A549 (cell line): ENCODE results near the gene CDK14. TPM values are rescaled to one million over a fixed set of nuclear protein-coding genes. Genes with fewer than 3 reads are reported as not detected.

Experiments
- ATAC-seq, 2 experiments: fragments of 200-7000 bp in 1 of 2; fragments of >200 bp in 1 of 2; cut with Nextera tagmentation in 1 of 2; cut with Tn5 transposase in 1 of 2; 3 replicates each; pipeline versions ENCODE4 v1.8.0 to v1.9.1; 2018 to 2020; ENCODE audit warnings: mild to moderate bottlenecking in 1 of 2, moderate library complexity in 1 of 2
- CTCF ChIA-PET: fragments of 300-600 bp; sonication (Branson Sonifier 250); formaldehyde crosslinking; extraction: SDS; loops from one replicate; lab custom pipeline; 2021; ENCODE audit warnings: antibody characterized with exemption, inconsistent platforms; lab: Yijun Ruan, JAX
- POLR2A ChIA-PET: fragments of 350-600 bp; formaldehyde crosslinking; extraction: SDS; loops from one replicate; lab custom pipeline; 2021; ENCODE audit warnings: antibody characterized with exemption, inconsistent platforms; lab: Yijun Ruan, JAX
- DNase-seq, 2 experiments: peaks; one replicate each; pipeline versions ENCODE4 v3.0.0 to v3.0.0-alpha.2; 2011 to 2016; ENCODE audit warnings: low read depth in 1 of 2, low spot score in 1 of 2
- FAIRE-seq: peaks from 2 replicates; lab custom pipeline; 2011; peaks lifted over from hg19 to GRCh38; lab: Jason Lieb, UNC
- H3K27ac ChIP-seq, 2 experiments: fragments of >200 bp; sonication (Bioruptor Twin); formaldehyde crosslinking; 3 replicates each; pipeline ENCODE4 v1.5.1; 2016 to 2017
- H3K4me1 ChIP-seq: fragments of >200 bp; sonication (Bioruptor Twin); formaldehyde crosslinking; 3 replicates; pipeline ENCODE4 v1.6.1; 2016
- H3K4me2 ChIP-seq: fragments of >200 bp; sonication (Bioruptor Twin); formaldehyde crosslinking; 3 replicates; pipeline ENCODE4 v1.6.1; 2016
- H3K4me3 ChIP-seq: fragments of >200 bp; sonication (Bioruptor Twin); formaldehyde crosslinking; 3 replicates; pipeline ENCODE4 v1.5.1; 2016
- H3K9me3 ChIP-seq: fragments of >200 bp; sonication (Bioruptor Twin); formaldehyde crosslinking; 3 replicates; pipeline ENCODE4 v1.6.1; 2016
- BHLHE40 ChIP-seq: IDR thresholded peaks from 2 replicates; pipeline ENCODE4 v1.6.1; 2012; ENCODE audit warnings: low read depth, low read length, inconsistent platforms
- CBX8 ChIP-seq: fragments of 200-600 bp; sonication (generic); IDR thresholded peaks from 2 replicates; pipeline ENCODE4 v1.6.1; 2016
- CHD2 ChIP-seq: fragments of 150-350 bp; IDR thresholded peaks from 2 replicates; pipeline ENCODE4 v1.6.1; 2014; ENCODE audit warnings: low read length; ENCODE audit not compliant: partially characterized antibody
- CTCF ChIP-seq: fragments of >200 bp; sonication (Bioruptor Twin); formaldehyde crosslinking; IDR thresholded peaks from 3 replicates; pipeline ENCODE4 v1.5.1; 2016
- E2F6 ChIP-seq: IDR thresholded peaks from 2 replicates; pipeline ENCODE4 v1.6.1; 2012; ENCODE audit warnings: low read depth, borderline replicate concordance
- EHF ChIP-seq: fragments of 250-450 bp; sonication (Bioruptor Pico); IDR thresholded peaks from 2 replicates; pipeline ENCODE4 v1.5.0; 2020; ENCODE audit warnings: mild to moderate bottlenecking
- ELK1 ChIP-seq: fragments of 150-350 bp; IDR thresholded peaks from 2 replicates; pipeline ENCODE4 v1.6.1; 2014; ENCODE audit warnings: low read depth, mild to moderate bottlenecking, low read length
- EP300 ChIP-seq, 2 experiments: fragments of >200 bp; sonication (Bioruptor Twin); formaldehyde crosslinking; IDR thresholded peaks; 2 replicates in 1 of 2; 3 replicates in 1 of 2; pipeline ENCODE4 v1.6.1; 2016 to 2017
- ESRRA ChIP-seq: fragments of 150-350 bp; IDR thresholded peaks from 2 replicates; pipeline ENCODE4 v1.6.1; 2014; ENCODE audit warnings: mild to moderate bottlenecking, low read length, borderline replicate concordance
- FOSB ChIP-seq: fragments of 250-450 bp; sonication (Bioruptor Pico); IDR thresholded peaks from 2 replicates; pipeline ENCODE4 v1.5.0; 2020; ENCODE audit warnings: mild to moderate bottlenecking, moderate library complexity
- FOSL2 ChIP-seq, 2 experiments: fragments of 450-650 bp in 1 of 2; fragments of >200 bp in 1 of 2; sonication (Bioruptor Twin) in 1 of 2; formaldehyde crosslinking; IDR thresholded peaks; 2 replicates each; pipeline versions ENCODE4 v1.5.0 to v1.6.1; 2016 to 2020; ENCODE audit warnings: mild to moderate bottlenecking in 1 of 2, moderate library complexity in 1 of 2
- FOXS1 ChIP-seq: fragments of 250-450 bp; sonication (Bioruptor Pico); IDR thresholded peaks from 2 replicates; pipeline ENCODE4 v1.5.0; 2020; ENCODE audit warnings: mild to moderate bottlenecking, moderate library complexity
- GATA3 ChIP-seq: IDR thresholded peaks from 2 replicates; pipeline ENCODE4 v1.6.1; 2012; ENCODE audit warnings: borderline replicate concordance
- HDAC2 ChIP-seq: fragments of 200-600 bp; sonication (generic); IDR thresholded peaks from 2 replicates; pipeline ENCODE4 v1.6.1; 2016
- HOXB5 ChIP-seq: fragments of 250-450 bp; sonication (Bioruptor Pico); IDR thresholded peaks from 2 replicates; pipeline ENCODE4 v1.5.0; 2020; ENCODE audit warnings: mild to moderate bottlenecking, moderate library complexity
- KDM1A ChIP-seq: fragments of 200-600 bp; sonication (generic); IDR thresholded peaks from 2 replicates; pipeline ENCODE4 v1.6.1; 2016; ENCODE audit warnings: low read depth, mild to moderate bottlenecking
- KDM5A ChIP-seq: fragments of 200-600 bp; sonication (generic); IDR thresholded peaks from 2 replicates; pipeline ENCODE4 v1.6.1; 2016; ENCODE audit warnings: antibody characterized with exemption, mild to moderate bottlenecking
- MAX ChIP-seq: IDR thresholded peaks from 2 replicates; pipeline ENCODE4 v1.6.1; 2012
- MYC ChIP-seq: IDR thresholded peaks from 2 replicates; pipeline ENCODE4 v1.6.1; 2012; ENCODE audit warnings: mild to moderate bottlenecking, inconsistent platforms, low read length, improper control_type of control experiment, borderline replicate concordance
- PBX3 ChIP-seq: IDR thresholded peaks from 2 replicates; pipeline ENCODE4 v1.6.1; 2012
- PHF8 ChIP-seq: fragments of 200-600 bp; sonication (generic); IDR thresholded peaks from 2 replicates; pipeline ENCODE4 v1.6.1; 2016; ENCODE audit warnings: low read depth, mild to moderate bottlenecking, antibody characterized with exemption, moderate library complexity, borderline replicate concordance
- POLR2A ChIP-seq: IDR thresholded peaks from 2 replicates; pipeline ENCODE4 v1.6.1; 2012; ENCODE audit warnings: mild to moderate bottlenecking, low read length
- RAD21 ChIP-seq, 2 experiments: fragments of >200 bp in 1 of 2; sonication (Bioruptor Twin) in 1 of 2; formaldehyde crosslinking in 1 of 2; IDR thresholded peaks in 1 of 2; conservative IDR thresholded peaks in 1 of 2; 2 replicates in 1 of 2; 3 replicates in 1 of 2; pipeline ENCODE4 v1.6.1; 2012 to 2018; ENCODE audit warnings: inconsistent platforms in 1 of 2
- SREBF2 ChIP-seq: fragments of 450-650 bp; IDR thresholded peaks from 2 replicates; pipeline ENCODE4 v1.6.1; 2014; ENCODE audit warnings: mild to moderate bottlenecking, moderate library complexity
- TFCP2L1 ChIP-seq: fragments of 250-450 bp; sonication (Bioruptor Pico); IDR thresholded peaks from 2 replicates; pipeline ENCODE4 v1.5.0; 2021; ENCODE audit warnings: mild to moderate bottlenecking
- ZC3H11A ChIP-seq: fragments of 450-650 bp; IDR thresholded peaks from 2 replicates; pipeline ENCODE4 v1.6.1; 2014; ENCODE audit warnings: antibody characterized with exemption, mild to moderate bottlenecking
- ZNF302 ChIP-seq: fragments of 250-450 bp; sonication (Bioruptor Pico); IDR thresholded peaks from 2 replicates; pipeline ENCODE4 v1.9.0; 2021; ENCODE audit warnings: inconsistent platforms, mild to moderate bottlenecking, moderate library complexity
- WGBS: methylation state at CpG from one replicate; pipeline ENCODE4 v1.1.6; 2017; ENCODE audit errors: missing lambda C conversion rate; 5-methylcytosine and 5-hydroxymethylcytosine counted together
- polyA plus RNA-seq, 4 experiments: library from polyadenylated mRNA; depleted of rRNA in 3 of 4; stranded (reverse); fragments of >200 nt; fragmentation: RNase III in 1 of 4; extraction: RNeasy Plus Mini Kit Qiagen cat#74134 plus additional on column Dnase treatment in 1 of 4; gene quantifications; 2 replicates in 3 of 4; 3 replicates in 1 of 4; pipeline ENCODE4 v1.2.3, GENCODE V29; 2011 to 2017
- TF ChIP-seq, protein P1 (sequence below): fragments of 450-650 bp; IDR thresholded peaks from 2 replicates; pipeline ENCODE4 v1.6.1; 2014; ENCODE audit warnings: antibody characterized with exemption
- TF ChIP-seq, protein P2 (sequence below): fragments of 250-450 bp; sonication (Bioruptor Pico); IDR thresholded peaks from 2 replicates; pipeline ENCODE4 v1.5.0; 2021; ENCODE audit warnings: mild to moderate bottlenecking, moderate library complexity, borderline replicate concordance

The CDK14 gene
- polyA plus RNA-seq, 2 of the 4 experiments (the other 2 are of a cell fraction): 0.21 to 0.23 TPM

DNA sequence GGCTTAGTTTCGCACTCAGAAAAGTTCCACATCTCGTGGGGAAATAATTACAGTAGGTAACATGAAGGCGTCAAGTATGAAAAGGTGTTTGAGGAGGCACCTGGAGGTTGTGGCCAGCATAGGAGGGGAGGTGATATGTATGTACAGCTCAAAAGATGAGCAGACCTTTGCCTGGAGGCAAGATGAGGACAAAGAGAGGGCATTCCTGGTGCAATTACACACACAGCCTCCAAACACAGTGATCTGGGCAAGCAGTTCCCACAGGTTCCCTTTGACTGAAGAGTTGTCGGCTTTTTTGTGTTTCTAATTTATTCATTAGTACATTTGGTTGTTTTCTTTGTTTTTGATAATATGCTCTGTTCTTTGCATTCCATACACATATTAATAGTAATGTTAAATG lies 46.9 kb downstream of the CDK14 start:
- ChIA-PET CTCF (no interaction called here), POLR2A (no interaction called here)
- no peaks in the 10 kb centered on the region for H3K9me3 ChIP-seq
- TF ChIP-seq ZC3H11A (no peak), GATA3 (no peak), E2F6 (no peak), ESRRA (no peak), RAD21 (conservative IDR thresholded peaks at IDR 0.05 in 1 of 2, IDR thresholded peaks at IDR 0.05 in 1 of 2) (no peak), FOSB (CRISPR knock-in tag) (no peak), PHF8 (no peak), EHF (CRISPR knock-in tag) (no peak), SREBF2 (no peak), ELK1 (no peak), MAX (no peak), EP300 (IDR thresholded peaks at IDR 0.05) (no peak), FOSL2 (IDR thresholded peaks at IDR 0.05) (no peak), FOSL2 (CRISPR knock-in tag; IDR thresholded peaks at IDR 0.05) (no peak), HDAC2 (no peak), TFCP2L1 (CRISPR knock-in tag) (no peak)
- TF ChIP-seq, protein P1, sequence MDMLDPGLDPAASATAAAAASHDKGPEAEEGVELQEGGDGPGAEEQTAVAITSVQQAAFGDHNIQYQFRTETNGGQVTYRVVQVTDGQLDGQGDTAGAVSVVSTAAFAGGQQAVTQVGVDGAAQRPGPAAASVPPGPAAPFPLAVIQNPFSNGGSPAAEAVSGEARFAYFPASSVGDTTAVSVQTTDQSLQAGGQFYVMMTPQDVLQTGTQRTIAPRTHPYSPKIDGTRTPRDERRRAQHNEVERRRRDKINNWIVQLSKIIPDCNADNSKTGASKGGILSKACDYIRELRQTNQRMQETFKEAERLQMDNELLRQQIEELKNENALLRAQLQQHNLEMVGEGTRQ: no peak
- DNase-seq (no peak), ATAC-seq (no peak), FAIRE-seq (no peak)
- H3K4me1 ChIP-seq: no peaks in the 10 kb centered on the region
- H3K27ac ChIP-seq: no peak overlapping the region
- H3K4me2 ChIP-seq: no peak overlapping the region
- 25% methylated on average over 4 of the region's 4 CpGs for WGBS
- no peak overlapping the region for H3K4me3 ChIP-seq

GRCh38 chr7:90645784-90646183 lies 49.7 kb downstream of the CDK14 start:
- TF ChIP-seq KDM5A (no peak), ZC3H11A (no peak), PBX3 (no peak), FOXS1 (CRISPR knock-in tag) (no peak), CTCF (no peak), HOXB5 (no peak), KDM1A (no peak), POLR2A (no peak), PHF8 (no peak), BHLHE40 (no peak), CBX8 (no peak), ZNF302 (CRISPR knock-in tag) (no peak), MYC (no peak), ESRRA (no peak), CHD2 (no peak)
- TF ChIP-seq, protein P2, sequence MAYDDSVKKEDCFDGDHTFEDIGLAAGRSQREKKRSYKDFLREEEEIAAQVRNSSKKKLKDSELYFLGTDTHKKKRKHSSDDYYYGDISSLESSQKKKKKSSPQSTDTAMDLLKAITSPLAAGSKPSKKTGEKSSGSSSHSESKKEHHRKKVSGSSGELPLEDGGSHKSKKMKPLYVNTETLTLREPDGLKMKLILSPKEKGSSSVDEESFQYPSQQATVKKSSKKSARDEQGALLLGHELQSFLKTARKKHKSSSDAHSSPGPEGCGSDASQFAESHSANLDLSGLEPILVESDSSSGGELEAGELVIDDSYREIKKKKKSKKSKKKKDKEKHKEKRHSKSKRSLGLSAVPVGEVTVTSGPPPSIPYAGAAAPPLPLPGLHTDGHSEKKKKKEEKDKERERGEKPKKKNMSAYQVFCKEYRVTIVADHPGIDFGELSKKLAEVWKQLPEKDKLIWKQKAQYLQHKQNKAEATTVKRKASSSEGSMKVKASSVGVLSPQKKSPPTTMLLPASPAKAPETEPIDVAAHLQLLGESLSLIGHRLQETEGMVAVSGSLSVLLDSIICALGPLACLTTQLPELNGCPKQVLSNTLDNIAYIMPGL: no peak
- H3K4me1 ChIP-seq: no peaks in the 10 kb centered on the region
- no peak overlapping the region for H3K4me2 ChIP-seq
- ATAC-seq (no peak), FAIRE-seq (no peak), DNase-seq (no peak)
- no peak overlapping the region for H3K4me3 ChIP-seq
- H3K27ac ChIP-seq: no peak overlapping the region
- H3K9me3 ChIP-seq: no peaks in the 10 kb centered on the region
- ChIA-PET POLR2A (no interaction called here), CTCF (interaction anchor here (0.6 kb wide), 2 partner anchors 177 to 706 kb away, joined by 3 read pairs; no protein-coding TSS in a partner anchor)
- WGBS: 0% methylated on average over 1 of the region's 1 CpG
